Ishikawa (cell line): ENCODE data around the gene UNC45A.

Experiments used
- CEBPB ChIP-seq: IDR thresholded peaks from 2 replicates; pipeline ENCODE4 v1.6.1; 2012
- CREB1 ChIP-seq: IDR thresholded peaks from 2 replicates; pipeline ENCODE4 v1.6.1; 2012; ENCODE audit warnings: low read depth
- EGR1 ChIP-seq: IDR thresholded peaks from 2 replicates; pipeline ENCODE4 v1.6.1; 2012
- EP300 ChIP-seq: IDR thresholded peaks from 2 replicates; pipeline ENCODE4 v1.6.1; 2012; ENCODE audit warnings: borderline replicate concordance
- FOXM1 ChIP-seq: IDR thresholded peaks from 2 replicates; pipeline ENCODE4 v1.6.1; 2012; ENCODE audit warnings: low read depth, borderline replicate concordance
- MAX ChIP-seq: IDR thresholded peaks from 2 replicates; pipeline ENCODE4 v1.6.1; 2012
- NFIC ChIP-seq: IDR thresholded peaks from 2 replicates; pipeline ENCODE4 v1.6.1; 2012
- RAD21 ChIP-seq: IDR thresholded peaks from 2 replicates; pipeline ENCODE4 v1.6.1; 2012; ENCODE audit warnings: low read depth
- REST ChIP-seq: IDR thresholded peaks from 2 replicates; pipeline ENCODE4 v1.6.1; 2012; ENCODE audit warnings: low read depth, mild to moderate bottlenecking
- TAF1 ChIP-seq: IDR thresholded peaks from 2 replicates; pipeline ENCODE4 v1.6.1; 2012; ENCODE audit warnings: low read depth, mild to moderate bottlenecking
- TCF12 ChIP-seq: IDR thresholded peaks from 2 replicates; pipeline ENCODE4 v1.6.1; 2012; ENCODE audit warnings: low read depth
- TEAD4 ChIP-seq: IDR thresholded peaks from 2 replicates; pipeline ENCODE4 v1.6.1; 2012
- USF1 ChIP-seq: IDR thresholded peaks from 2 replicates; pipeline ENCODE4 v1.6.1; 2012
- YY1 ChIP-seq: IDR thresholded peaks from 2 replicates; pipeline ENCODE4 v1.6.1; 2012; ENCODE audit warnings: low read depth
- ZBTB7A ChIP-seq: IDR thresholded peaks from 2 replicates; pipeline ENCODE4 v1.6.1; 2012; ENCODE audit warnings: low read depth

The UNC45A gene

GRCh38 chr15:90946941-90947576 is 12.0 kb downstream of the UNC45A start:
- TF ChIP-seq ZBTB7A: no peak
- TF ChIP-seq REST: no peak
- no peak for TF ChIP-seq YY1
- TF ChIP-seq RAD21: no peak
- no peak for TF ChIP-seq USF1
- no peak for TF ChIP-seq MAX
- no peak for TF ChIP-seq CREB1
- TF ChIP-seq TEAD4: no peak
- no peak for TF ChIP-seq FOXM1
- no peak for TF ChIP-seq CEBPB

GRCh38 chr15:90947577-90948357 is 12.7 kb downstream of the UNC45A start:
- TF ChIP-seq EP300: no peak
- no peak for TF ChIP-seq REST
- no peak for TF ChIP-seq MAX
- TF ChIP-seq ZBTB7A: no peak
- no peak for TF ChIP-seq TAF1
- TF ChIP-seq USF1: no peak
- no peak for TF ChIP-seq TEAD4
- no peak for TF ChIP-seq EGR1
- no peak for TF ChIP-seq CREB1
- TF ChIP-seq FOXM1: no peak
- TF ChIP-seq RAD21: no peak
- TF ChIP-seq TCF12: no peak
- no peak for TF ChIP-seq CEBPB
- TF ChIP-seq YY1: no peak
- no peak for TF ChIP-seq NFIC

- no peak for TF ChIP-seq USF1
- no peak for TF ChIP-seq EP300
- no peak for TF ChIP-seq TCF12
- no peak for TF ChIP-seq CREB1
- TF ChIP-seq TAF1: no peak
- TF ChIP-seq EGR1: no peak
- no peak for TF ChIP-seq MAX
- no peak for TF ChIP-seq CEBPB
- no peak for TF ChIP-seq RAD21
- TF ChIP-seq FOXM1: no peak
- TF ChIP-seq YY1: no peak
- no peak for TF ChIP-seq REST
- TF ChIP-seq TEAD4: no peak
- no peak for TF ChIP-seq ZBTB7A
- TF ChIP-seq NFIC: no peak
These were observed 13.4 kb downstream of the UNC45A start for GRCh38 chr15:90948506-90948905.
